Psoas muscle (tissue), 8 donors: ENCODE data around the gene PDE4D. TPM values are rescaled to one million over a fixed set of nuclear protein-coding genes. Genes with fewer than 3 reads are reported as not detected.

Experiments used
- ATAC-seq, 4 donors: fragments of 200-7000 bp; cut with Tn5 transposase; one replicate each; pipeline ENCODE4 v1.9.1; 2020; ENCODE audit warnings: moderate library complexity in 3 of 4, mild to moderate bottlenecking in 2 of 4
- DNase-seq, 2 donors: peaks; one replicate each; pipeline ENCODE4 v3.0.0-alpha.2; 2020
- H3K27ac ChIP-seq: fragments of 200-600 bp; one replicate; pipeline ENCODE4 v1.8.0; 2022
- H3K27me3 ChIP-seq, 3 donors: fragments of 200-600 bp in 1 of 3; one replicate each; pipeline versions ENCODE4 v1.6.1 to v1.8.0; 2013 to 2022; ENCODE audit warnings: low read length in 2 of 3, mild to moderate bottlenecking in 2 of 3, moderate library complexity in 1 of 3; ENCODE audit not compliant: insufficient read depth in 3 of 3
- H3K36me3 ChIP-seq, 2 donors: fragments of 200-600 bp in 1 of 2; one replicate each; pipeline versions ENCODE4 v1.6.1 to v1.8.0; 2013 to 2022; ENCODE audit warnings: low read depth in 1 of 2, mild to moderate bottlenecking in 1 of 2, moderate library complexity in 1 of 2; ENCODE audit not compliant: insufficient read depth in 1 of 2
- H3K4me1 ChIP-seq: fragments of 200-600 bp; one replicate; pipeline ENCODE4 v1.8.0; 2022
- H3K4me3 ChIP-seq: fragments of 200-600 bp; one replicate; pipeline ENCODE4 v1.8.0; 2022; ENCODE audit warnings: mild to moderate bottlenecking
- H3K9me3 ChIP-seq: fragments of 200-600 bp; one replicate; pipeline ENCODE4 v1.8.0; 2022
- WGBS, 3 donors: extraction: QIAGEN DNeasy Blood & Tissue Kit; methylation state at CpG; one replicate each; pipeline versions ENCODE4 v1.1.6 to v1.1.7; 2013; 5-methylcytosine and 5-hydroxymethylcytosine counted together
- intact Hi-C, 2 donors: fragments of 100-400 bp; cut with DNase I; formaldehyde crosslinking; loops; one replicate each; pipeline versions ENCODE4 v1.11.0 to v1.14.2; 2022
- polyA plus RNA-seq, 3 donors: library from polyadenylated mRNA; stranded (reverse); fragments of 200-250 nt; gene quantifications; one replicate each; pipeline ENCODE4 v1.2.3, GENCODE V29; 2013
- total RNA-seq, 4 donors: library from RNA; stranded (reverse); fragmentation: NEBNext Ultra II Directional in 2 of 4; extraction: Animal tissue kit (Norgen Biotek cat#: 25700) in 2 of 4; gene quantifications; one replicate each; pipeline versions ENCODE4 v1.2.1 to v1.2.4, GENCODE V29; 2021 to 2023
- TF ChIP-seq, protein P1 (sequence below): fragments of 200-600 bp; IDR thresholded peaks from one replicate; pipeline ENCODE4 v1.8.0; 2022; ENCODE audit warnings: antibody characterized with exemption
- donor health status: healthy with polysubstance abuse.
- donor health status: DM: no; HTN: no; CAD: no; lungs with moderate emphysema.
- donor health status: Bipolar disorder and iron deficiency.
- donor health status: healthy.
- donor health status: DM: yes; HTN: yes; CAD: no.
- donor health status: DM: no; HTN: no; CAD: no.
- donor health status: DM: no; HTN: no; CAD: no.
- donor health status: DM: yes; HTN: yes; CAD: no.

PDE4D gene
- total and polyA plus RNA-seq, 7 donors = 42.6 to 283 (median 88.7) TPM

DNA sequence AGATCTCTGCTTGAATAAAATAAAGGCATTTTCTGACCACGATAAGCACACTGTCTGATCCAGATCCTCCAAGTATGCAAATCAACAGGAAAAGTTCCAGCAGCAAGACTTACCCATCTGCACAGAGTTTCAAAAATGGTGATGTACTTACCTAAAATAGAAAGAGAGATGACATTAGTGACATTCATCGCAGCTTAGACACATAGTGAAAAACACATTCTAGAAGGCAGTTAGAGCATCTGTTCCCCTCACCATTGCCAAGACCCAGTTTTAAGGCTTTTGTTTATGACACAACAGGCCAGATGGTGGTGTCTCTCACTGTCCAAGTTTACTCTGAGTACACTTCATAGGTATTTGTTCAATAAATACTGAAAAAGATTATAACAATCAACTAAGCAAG lies 207.7 kb downstream of the PDE4D start:
- peak; percentile 82 to 91 (median 86) for ATAC-seq
- no peak for DNase-seq
- Histone ChIP-seq H3K36me3 (no peaks in the 10 kb centered on the region), H3K9me3 (no peaks in the 10 kb centered on the region), H3K4me1 (peaks cover 11% of the 10 kb centered on the region), H3K4me3 (no peak overlapping the region), H3K27me3 (no peaks in the 10 kb centered on the region), H3K27ac (peak overlapping the region; percentile 57)
- intact Hi-C loops = loop anchor here in 1 of 2 donors (5.0 kb wide), 1 partner anchor 102 kb away; no protein-coding TSS in a partner anchor
- TF ChIP-seq, protein P1, sequence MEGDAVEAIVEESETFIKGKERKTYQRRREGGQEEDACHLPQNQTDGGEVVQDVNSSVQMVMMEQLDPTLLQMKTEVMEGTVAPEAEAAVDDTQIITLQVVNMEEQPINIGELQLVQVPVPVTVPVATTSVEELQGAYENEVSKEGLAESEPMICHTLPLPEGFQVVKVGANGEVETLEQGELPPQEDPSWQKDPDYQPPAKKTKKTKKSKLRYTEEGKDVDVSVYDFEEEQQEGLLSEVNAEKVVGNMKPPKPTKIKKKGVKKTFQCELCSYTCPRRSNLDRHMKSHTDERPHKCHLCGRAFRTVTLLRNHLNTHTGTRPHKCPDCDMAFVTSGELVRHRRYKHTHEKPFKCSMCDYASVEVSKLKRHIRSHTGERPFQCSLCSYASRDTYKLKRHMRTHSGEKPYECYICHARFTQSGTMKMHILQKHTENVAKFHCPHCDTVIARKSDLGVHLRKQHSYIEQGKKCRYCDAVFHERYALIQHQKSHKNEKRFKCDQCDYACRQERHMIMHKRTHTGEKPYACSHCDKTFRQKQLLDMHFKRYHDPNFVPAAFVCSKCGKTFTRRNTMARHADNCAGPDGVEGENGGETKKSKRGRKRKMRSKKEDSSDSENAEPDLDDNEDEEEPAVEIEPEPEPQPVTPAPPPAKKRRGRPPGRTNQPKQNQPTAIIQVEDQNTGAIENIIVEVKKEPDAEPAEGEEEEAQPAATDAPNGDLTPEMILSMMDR = no peak
- 18 to 36% (median 26%) methylated on average over 2 of the region's 2 CpGs for WGBS, 3 donors

DNA sequence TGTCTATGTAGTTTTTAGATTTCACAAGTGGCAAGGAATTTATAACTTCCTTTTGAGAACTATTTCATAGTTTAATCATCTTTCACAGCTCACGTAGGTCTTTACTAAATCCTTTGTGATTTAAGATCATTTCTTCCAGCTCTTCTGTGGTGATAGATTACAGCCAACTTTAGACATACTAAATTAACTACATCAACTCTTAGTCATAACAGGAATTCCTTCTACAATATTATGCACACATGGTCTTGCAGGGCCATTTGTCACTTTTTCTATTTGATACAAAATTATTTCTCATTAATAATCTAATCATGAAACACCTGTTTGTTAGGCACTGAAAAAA lies 208.4 kb downstream of the PDE4D start:
- peak in 1 of 4 donors; percentile 45 for ATAC-seq
- Histone ChIP-seq H3K27me3 (no peaks in the 10 kb centered on the region), H3K27ac (no peak overlapping the region), H3K9me3 (no peaks in the 10 kb centered on the region), H3K4me1 (peaks cover 11% of the 10 kb centered on the region), H3K36me3 (no peaks in the 10 kb centered on the region), H3K4me3 (no peak overlapping the region)
- intact Hi-C loops = loop anchor here in 1 of 2 donors (5.0 kb wide), 1 partner anchor 102 kb away; no protein-coding TSS in a partner anchor
- WGBS, 3 donors = 28 to 48% (median 28%) methylated on average over 1 of the region's 1 CpG
- no peak for DNase-seq
- TF ChIP-seq, protein P1 = no peak

DNA sequence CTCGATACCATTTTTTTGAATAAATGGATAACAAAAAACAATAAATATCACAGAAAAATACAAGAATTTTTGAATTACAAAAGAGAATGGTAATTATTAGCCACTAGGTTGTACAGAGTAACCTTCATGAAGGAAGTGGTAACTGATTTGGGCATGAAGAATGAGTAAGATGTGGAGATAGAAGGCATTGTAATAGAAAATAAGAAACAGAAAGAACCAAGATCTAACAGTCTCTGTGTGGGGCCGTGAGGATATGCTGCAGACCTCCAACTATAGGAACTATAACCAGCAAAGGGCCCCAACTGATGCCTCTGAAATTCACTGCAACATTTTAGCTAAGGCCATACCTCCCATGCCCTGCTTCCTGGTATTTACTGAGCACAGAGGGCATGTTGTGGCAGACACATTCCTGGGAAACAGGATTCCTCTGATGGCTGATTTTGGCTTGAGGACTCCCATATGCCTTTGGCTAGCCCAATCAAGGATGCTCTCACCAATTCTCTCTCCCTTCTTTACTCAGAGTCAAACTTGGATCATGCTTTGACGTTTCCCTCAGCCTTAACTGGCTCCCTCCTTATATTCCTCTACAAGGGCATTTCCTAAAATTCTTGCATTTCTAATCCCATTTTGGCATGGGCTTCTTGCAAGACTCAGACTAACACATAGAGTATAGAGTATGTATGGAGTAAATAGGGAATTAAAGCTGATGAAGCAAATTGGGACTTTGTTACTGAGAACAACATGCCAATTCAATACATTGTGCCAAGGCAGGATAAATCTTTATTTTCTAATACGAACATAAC lies 208.9 kb downstream of the PDE4D start:
- peak in 1 of 4 donors; percentile 16 for ATAC-seq
- TF ChIP-seq, protein P1 = no peak
- intact Hi-C loops = loop anchor here in 1 of 2 donors (5.0 kb wide), 1 partner anchor 103 kb away; no protein-coding TSS in a partner anchor
- Histone ChIP-seq H3K4me3 (no peak overlapping the region), H3K36me3 (no peaks in the 10 kb centered on the region), H3K4me1 (peaks cover 11% of the 10 kb centered on the region), H3K27me3 (no peaks in the 10 kb centered on the region), H3K27ac (no peak overlapping the region), H3K9me3 (no peaks in the 10 kb centered on the region)
- WGBS, 3 donors = 59 to 65% (median 59%) methylated on average over 4 of the region's 4 CpGs
- DNase-seq = no peak

DNA sequence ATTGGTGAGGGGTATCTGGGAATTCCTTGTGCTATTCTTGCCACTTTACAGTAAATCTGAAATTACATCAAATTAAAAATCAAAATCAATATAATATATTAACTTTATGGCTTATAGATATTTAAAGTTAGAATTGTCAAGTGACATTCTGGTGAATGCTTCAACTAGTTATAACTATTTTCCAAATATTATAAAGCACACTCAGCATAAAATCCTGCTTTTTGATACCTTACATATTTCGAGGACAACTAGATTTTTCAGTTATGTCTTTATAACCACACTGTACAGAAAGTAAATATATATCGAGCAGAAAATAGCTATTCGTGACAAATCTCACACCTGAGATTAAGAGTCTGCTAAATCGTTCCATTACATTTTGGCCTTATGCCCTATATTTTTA lies 210.2 kb downstream of the PDE4D start:
- TF ChIP-seq, protein P1 = no peak
- Histone ChIP-seq H3K4me1 (peaks cover 11% of the 10 kb centered on the region), H3K36me3 (no peaks in the 10 kb centered on the region), H3K27ac (no peak overlapping the region), H3K27me3 (no peaks in the 10 kb centered on the region), H3K9me3 (no peaks in the 10 kb centered on the region), H3K4me3 (no peak overlapping the region)
- 95 to 96% (median 96%) methylated on average over 4 of the region's 4 CpGs for WGBS, 3 donors
- no peak for ATAC-seq
- intact Hi-C loops = no loop called here
- DNase-seq = no peak
